Activated CD8-positive, alpha-beta memory T cell treated with anti-CD3 and anti-CD28 coated beads, Interleukin-2, amount 50 U/mL, for 1 hour (primary cell): ENCODE results near the gene L1TD1.
"Not testable (repeated sequence)": the region's sequence is repeated elsewhere in the genome, so short reads cannot be mapped to it uniquely, and the experiment has no call there.

Experiments used
- DNase-seq: peaks from one replicate; pipeline ENCODE4 v3.0.0-alpha.2; 2020; ENCODE audit errors: extremely low read depth

L1TD1 gene

GRCh38 chr1:62234688-62235087, 40.0 kb downstream of the L1TD1 start:
- no peak for DNase-seq

- DNase-seq, result no peak
Measured at GRCh38 chr1:62235576-62235975, 40.9 kb downstream of the L1TD1 start.

GRCh38 chr1:62237361-62237760, 42.7 kb downstream of the L1TD1 start:
- DNase-seq, result no peak

- DNase-seq, result no peak
Measured at GRCh38 chr1:62237950-62238374, 43.3 kb downstream of the L1TD1 start.

GRCh38 chr1:62238507-62238906, 43.9 kb downstream of the L1TD1 start:
- DNase-seq, result no peak

GRCh38 chr1:62239652-62240403, 45.2 kb downstream of the L1TD1 start:
- DNase-seq, result not testable (repeated sequence)

- DNase-seq, result no peak
Measured at GRCh38 chr1:62240651-62241370, 46.2 kb downstream of the L1TD1 start.

- no peak for DNase-seq
Measured at GRCh38 chr1:62241371-62242131, 46.9 kb downstream of the L1TD1 start.

GRCh38 chr1:62244380-62244779, 49.7 kb downstream of the L1TD1 start:
- DNase-seq, result not testable (repeated sequence)

- DNase-seq, result no peak
Measured at GRCh38 chr1:62245201-62245600, 50.6 kb downstream of the L1TD1 start.

GRCh38 chr1:62247391-62248168, 52.9 kb downstream of the L1TD1 start:
- DNase-seq, result no peak

- no peak for DNase-seq
Measured at GRCh38 chr1:62250126-62250726, 55.6 kb downstream of the L1TD1 start.

GRCh38 chr1:62259551-62259950, 64.9 kb downstream of the L1TD1 start:
- no peak for DNase-seq

- DNase-seq, result no peak
Measured at GRCh38 chr1:62260688-62261087, 66.0 kb downstream of the L1TD1 start.
